ENCODE measurements around the gene THNSL1. TPM values are rescaled to one million over a fixed set of nuclear protein-coding genes. Genes with fewer than 3 reads are reported as not detected.
"Not testable (repeated sequence)": the region's sequence is repeated elsewhere in the genome, so short reads cannot be mapped to it uniquely, and the experiment has no call there.

The THNSL1 gene
- 3.2 and 4.6 TPM in 2 replicates for total RNA-seq

GRCh38 chr10:25016376-25017153, at the start of gene THNSL1:
Gene THNSL1, plus strand, starts transcription at chr10:25016612. Its CDS starts 6,612 bp downstream, at chr10:25023224.
- Histone ChIP-seq H3K36me3 (ENCODE audit: control insufficient read depth, insufficient read depth, low read length) (no peaks in the 10 kb centered on the region), H3K4me3 (ENCODE audit: low read depth, low read length) (peak within 1 kb of the TSS; percentile 64), H3K27me3 (ENCODE audit: control insufficient read depth, insufficient read depth, low read length) (no peaks in the 10 kb centered on the region)
- DNase-seq (ENCODE audit: low read depth): peak; percentile 96
- no peak for TF ChIP-seq CTCF (IDR thresholded peaks at IDR 0.05; ENCODE audit: insufficient read depth, low read length, poor library complexity, severe bottlenecking)

- no peaks in the 10 kb centered on the region for H3K27me3 ChIP-seq (ENCODE audit: control insufficient read depth, insufficient read depth, low read length)
- DNase-seq (ENCODE audit: low read depth): no peak
- TF ChIP-seq CTCF (IDR thresholded peaks at IDR 0.05; ENCODE audit: insufficient read depth, low read length, poor library complexity, severe bottlenecking): no peak
- H3K36me3 ChIP-seq (ENCODE audit: control insufficient read depth, insufficient read depth, low read length): no peaks in the 10 kb centered on the region
- H3K4me3 ChIP-seq (ENCODE audit: low read depth, low read length): no peak overlapping the region
These were observed 49.4 kb upstream of the THNSL1 start for GRCh38 chr10:24966962-24967481.

GRCh38 chr10:24968349-24968748, 48.1 kb upstream of the THNSL1 start:
- DNase-seq (ENCODE audit: low read depth): no peak
- TF ChIP-seq CTCF (IDR thresholded peaks at IDR 0.05; ENCODE audit: insufficient read depth, low read length, poor library complexity, severe bottlenecking): no peak
- H3K36me3 ChIP-seq (ENCODE audit: control insufficient read depth, insufficient read depth, low read length): no peaks in the 10 kb centered on the region

GRCh38 chr10:24968951-24969350, 47.5 kb upstream of the THNSL1 start:
- not testable (repeated sequence) for H3K4me3 ChIP-seq (ENCODE audit: low read depth, low read length); H3K36me3 ChIP-seq (ENCODE audit: control insufficient read depth, insufficient read depth, low read length); DNase-seq (ENCODE audit: low read depth); H3K27me3 ChIP-seq (ENCODE audit: control insufficient read depth, insufficient read depth, low read length)

More at GRCh38 chr10:24968349-24968748, 48.1 kb upstream of the THNSL1 start:
- Histone ChIP-seq H3K27me3 (ENCODE audit: control insufficient read depth, insufficient read depth, low read length) (no peaks in the 10 kb centered on the region), H3K4me3 (ENCODE audit: low read depth, low read length) (no peak overlapping the region)

GRCh38 chr10:24969841-24970281, 46.6 kb upstream of the THNSL1 start:
- H3K36me3 ChIP-seq (ENCODE audit: control insufficient read depth, insufficient read depth, low read length): no peaks in the 10 kb centered on the region
- no peak for TF ChIP-seq CTCF (IDR thresholded peaks at IDR 0.05; ENCODE audit: insufficient read depth, low read length, poor library complexity, severe bottlenecking)
- no peak for DNase-seq (ENCODE audit: low read depth)

GRCh38 chr10:24971374-24971773, 45.0 kb upstream of the THNSL1 start:
- Histone ChIP-seq H3K4me3 (ENCODE audit: low read depth, low read length) (no peak overlapping the region), H3K27me3 (ENCODE audit: control insufficient read depth, insufficient read depth, low read length) (no peaks in the 10 kb centered on the region), H3K36me3 (ENCODE audit: control insufficient read depth, insufficient read depth, low read length) (no peaks in the 10 kb centered on the region)
- DNase-seq (ENCODE audit: low read depth): no peak
- TF ChIP-seq CTCF (IDR thresholded peaks at IDR 0.05; ENCODE audit: insufficient read depth, low read length, poor library complexity, severe bottlenecking): no peak

More at GRCh38 chr10:24969841-24970281, 46.6 kb upstream of the THNSL1 start:
- Histone ChIP-seq H3K4me3 (ENCODE audit: low read depth, low read length) (no peak overlapping the region), H3K27me3 (ENCODE audit: control insufficient read depth, insufficient read depth, low read length) (no peaks in the 10 kb centered on the region)
